Thyroid gland (tissue), 4 donors: ENCODE measurements around the gene SIDT1. TPM values are rescaled to one million over a fixed set of nuclear protein-coding genes. Genes with fewer than 3 reads are reported as not detected.

Experiments
- DNase-seq, 2 donors: peaks; one replicate each; pipeline ENCODE4 v3.0.0-alpha.2; 2019
- H3K27ac ChIP-seq, 3 donors: fragments of 200-600 bp; sonication (generic); 1 replicate in 2 of 3; 2 replicates in 1 of 3; pipeline ENCODE4 v1.5.1; 2016 to 2019; ENCODE audit warnings: mild to moderate bottlenecking in 1 of 3, moderate library complexity in 1 of 3
- H3K27me3 ChIP-seq: fragments of 200-600 bp; sonication (generic); one replicate; pipeline ENCODE4 v1.5.1; 2019
- H3K36me3 ChIP-seq, 2 donors: fragments of 200-600 bp; sonication (generic); one replicate each; pipeline ENCODE4 v1.5.1; 2016 to 2019
- H3K4me1 ChIP-seq, 2 donors: fragments of 200-600 bp; sonication (generic); one replicate each; pipeline ENCODE4 v1.5.1; 2017 to 2019
- H3K4me3 ChIP-seq, 3 donors: fragments of 200-600 bp; sonication (generic); replicated peaks in 1 of 3; 1 replicate in 2 of 3; 2 replicates in 1 of 3; pipeline ENCODE4 v1.5.1; 2016; ENCODE audit warnings: mild to moderate bottlenecking in 1 of 3
- H3K9me3 ChIP-seq: fragments of 200-600 bp; sonication (generic); one replicate; pipeline ENCODE4 v1.5.1; 2017
- POLR2A ChIP-seq, 2 donors: fragments of 450-650 bp; IDR thresholded peaks; one replicate each; pipeline ENCODE4 v1.6.1; 2017; ENCODE audit warnings: antibody characterized with exemption in 2 of 2, mild to moderate bottlenecking in 2 of 2, moderate library complexity in 1 of 2
- WGBS, 2 donors: methylation state at CpG; one replicate each; pipeline ENCODE4 v1.1.5; 2017; 5-methylcytosine and 5-hydroxymethylcytosine counted together
- intact Hi-C: fragments of 100-400 bp; cut with DNase I; formaldehyde crosslinking; loops from one replicate; pipeline ENCODE4 v1.15.1; 2023
- total RNA-seq, 4 donors: library from RNA; depleted of rRNA; stranded (reverse); fragments of >200 nt; gene quantifications; one replicate each; pipeline ENCODE4 v1.2.3, GENCODE V29; 2016
- TF ChIP-seq, protein P1 (sequence below), 6 experiments: fragments of 200-600 bp in 3 of 6; fragments of 450-650 bp in 3 of 6; sonication (generic) in 3 of 6; IDR thresholded peaks; one replicate each; pipeline ENCODE4 v1.5.1; 2016 to 2019; ENCODE audit warnings: antibody characterized with exemption in 6 of 6, mild to moderate bottlenecking in 2 of 6, inconsistent platforms in 1 of 6, moderate library complexity in 1 of 6

SIDT1 gene
- total RNA-seq, 4 donors from 2014 or later = 0.98 to 3.1 (median 2.6) TPM

- H3K4me3 ChIP-seq = no peak overlapping the region
- no peak overlapping the region for H3K27ac ChIP-seq
- intact Hi-C loops = loop anchor here (10.0 kb wide), 1 partner anchor 132 kb away; no protein-coding TSS in a partner anchor
Observed at GRCh38 chr3:113626503-113627371, 94.4 kb downstream of the SIDT1 start.

GRCh38 chr3:113628316-113628715, 96.0 kb downstream of the SIDT1 start:
- Histone ChIP-seq H3K36me3 (no peaks in the 10 kb centered on the region), H3K27me3 (no peaks in the 10 kb centered on the region), H3K4me3 (no peak overlapping the region), H3K4me1 (peaks cover 0 to 11% of the 10 kb centered on the region in 2 donors), H3K27ac (no peak overlapping the region), H3K9me3 (no peaks in the 10 kb centered on the region)
- DNase-seq = no peak
- intact Hi-C loops = loop anchor here (10.0 kb wide), 1 partner anchor 134 kb away; no protein-coding TSS in a partner anchor
- 87 to 100% methylated on average over 2 of the region's 2 CpGs for WGBS, 2 donors
- TF ChIP-seq, protein P1, sequence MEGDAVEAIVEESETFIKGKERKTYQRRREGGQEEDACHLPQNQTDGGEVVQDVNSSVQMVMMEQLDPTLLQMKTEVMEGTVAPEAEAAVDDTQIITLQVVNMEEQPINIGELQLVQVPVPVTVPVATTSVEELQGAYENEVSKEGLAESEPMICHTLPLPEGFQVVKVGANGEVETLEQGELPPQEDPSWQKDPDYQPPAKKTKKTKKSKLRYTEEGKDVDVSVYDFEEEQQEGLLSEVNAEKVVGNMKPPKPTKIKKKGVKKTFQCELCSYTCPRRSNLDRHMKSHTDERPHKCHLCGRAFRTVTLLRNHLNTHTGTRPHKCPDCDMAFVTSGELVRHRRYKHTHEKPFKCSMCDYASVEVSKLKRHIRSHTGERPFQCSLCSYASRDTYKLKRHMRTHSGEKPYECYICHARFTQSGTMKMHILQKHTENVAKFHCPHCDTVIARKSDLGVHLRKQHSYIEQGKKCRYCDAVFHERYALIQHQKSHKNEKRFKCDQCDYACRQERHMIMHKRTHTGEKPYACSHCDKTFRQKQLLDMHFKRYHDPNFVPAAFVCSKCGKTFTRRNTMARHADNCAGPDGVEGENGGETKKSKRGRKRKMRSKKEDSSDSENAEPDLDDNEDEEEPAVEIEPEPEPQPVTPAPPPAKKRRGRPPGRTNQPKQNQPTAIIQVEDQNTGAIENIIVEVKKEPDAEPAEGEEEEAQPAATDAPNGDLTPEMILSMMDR (IDR thresholded peaks at IDR 0.05) = no peak
- TF ChIP-seq POLR2A (IDR thresholded peaks at IDR 0.05) = no peak

More at GRCh38 chr3:113626503-113627371, 94.4 kb downstream of the SIDT1 start:
- DNase-seq = peak; percentile 46 to 51
- TF ChIP-seq POLR2A (IDR thresholded peaks at IDR 0.05) = no peak
- TF ChIP-seq, protein P1 (IDR thresholded peaks at IDR 0.05) = peak; percentile 64 to 89 (median 76)
- Histone ChIP-seq H3K27me3 (no peaks in the 10 kb centered on the region), H3K9me3 (no peaks in the 10 kb centered on the region), H3K36me3 (no peaks in the 10 kb centered on the region), H3K4me1 (peaks cover 0 to 11% of the 10 kb centered on the region in 2 donors)
- WGBS, 2 donors = 24 to 25% methylated on average over 10 of the region's 10 CpGs

DNA sequence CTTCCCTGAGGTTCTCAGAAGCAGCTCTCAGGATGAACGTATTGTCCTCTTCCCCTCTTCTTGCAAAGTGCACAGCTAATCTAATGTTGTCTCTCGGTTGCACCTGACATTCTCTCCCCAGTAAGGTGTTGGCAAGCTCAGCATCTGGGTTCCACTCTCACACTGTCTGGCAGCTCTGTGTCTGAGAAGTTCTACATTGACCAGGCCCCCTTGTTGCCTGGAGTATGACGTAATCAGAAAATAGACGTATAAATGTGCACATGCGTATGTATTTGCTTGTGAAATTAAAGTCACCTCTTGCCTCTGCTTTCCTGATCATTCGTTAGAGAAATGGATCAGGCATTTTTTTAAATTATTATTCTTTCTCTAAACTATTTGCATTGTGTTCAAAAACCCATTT, 96.4 kb downstream of the SIDT1 start:
- no peak for TF ChIP-seq POLR2A (IDR thresholded peaks at IDR 0.05)
- TF ChIP-seq, protein P1 (IDR thresholded peaks at IDR 0.05) = no peak
- Histone ChIP-seq H3K27me3 (no peaks in the 10 kb centered on the region), H3K9me3 (no peaks in the 10 kb centered on the region), H3K27ac (no peak overlapping the region), H3K4me3 (no peak overlapping the region), H3K4me1 (peaks cover 0 to 11% of the 10 kb centered on the region in 2 donors), H3K36me3 (no peaks in the 10 kb centered on the region)
- intact Hi-C loops = loop anchor here (10.0 kb wide), 1 partner anchor 134 kb away; no protein-coding TSS in a partner anchor
- no peak for DNase-seq
- 96% methylated on average over 6 of the region's 6 CpGs for WGBS, 2 donors

DNA sequence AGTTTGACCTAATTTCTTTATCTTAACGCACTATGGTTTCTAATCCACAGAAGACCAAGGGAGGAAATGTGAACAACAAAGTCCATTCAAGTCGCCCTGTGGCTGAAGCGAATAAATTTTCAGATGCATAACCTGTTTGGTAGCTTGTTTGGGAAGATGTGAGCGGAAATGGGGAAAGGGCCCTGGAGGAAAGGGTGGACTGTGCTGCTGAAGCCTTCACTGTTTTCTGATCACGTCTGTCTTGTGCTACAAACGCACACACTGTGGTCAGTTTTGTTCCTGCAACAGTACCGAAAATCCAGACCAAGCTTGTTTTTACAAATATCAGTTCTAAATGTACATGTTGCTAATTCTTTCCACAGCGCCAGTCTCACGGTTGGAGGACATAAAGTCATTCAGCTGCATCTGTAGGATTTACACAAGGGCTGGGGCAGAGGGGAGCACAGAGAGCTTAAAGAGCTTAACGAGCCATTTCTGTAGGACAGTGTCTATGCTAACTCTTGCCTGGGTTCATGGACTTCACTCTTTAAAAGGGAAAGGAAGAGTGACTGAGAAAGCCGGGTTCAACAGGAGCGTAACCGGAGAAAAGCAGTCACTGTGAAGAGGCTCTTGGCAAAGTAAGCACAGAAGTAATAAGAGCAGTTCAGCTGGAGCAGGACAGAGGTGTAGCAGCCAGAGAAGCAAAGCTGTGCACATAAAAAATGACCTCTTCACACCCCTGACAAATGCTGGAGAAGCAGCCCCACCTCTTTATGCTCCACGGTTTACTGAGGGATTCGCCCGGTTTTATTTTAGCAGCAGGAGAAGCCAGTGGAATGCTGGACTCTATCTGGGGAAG, 97.4 kb downstream of the SIDT1 start:
- Histone ChIP-seq H3K4me1 (peaks cover 0 to 11% of the 10 kb centered on the region in 2 donors), H3K27me3 (no peaks in the 10 kb centered on the region), H3K4me3 (no peak overlapping the region), H3K9me3 (no peaks in the 10 kb centered on the region), H3K36me3 (no peaks in the 10 kb centered on the region), H3K27ac (no peak overlapping the region)
- DNase-seq = peak; percentile 70
- TF ChIP-seq, protein P1 (IDR thresholded peaks at IDR 0.05) = no peak
- peak in 1 of 2 donors; percentile 30 for TF ChIP-seq POLR2A (IDR thresholded peaks at IDR 0.05)
- WGBS, 2 donors = 37 to 43% methylated on average over 16 of the region's 16 CpGs
- intact Hi-C loops = loop anchor here (10.0 kb wide), 1 partner anchor 135 kb away; no protein-coding TSS in a partner anchor
